ENCODE results near the gene C11orf68. TPM values are rescaled to one million over a fixed set of nuclear protein-coding genes. Genes with fewer than 3 reads are reported as not detected.
A peak's percentile ranks its signal among the peaks of the same experiment; 100 is the strongest.

The C11orf68 gene
- total RNA-seq, 1 donor from 2014 or later, result 31.7 TPM

DNA sequence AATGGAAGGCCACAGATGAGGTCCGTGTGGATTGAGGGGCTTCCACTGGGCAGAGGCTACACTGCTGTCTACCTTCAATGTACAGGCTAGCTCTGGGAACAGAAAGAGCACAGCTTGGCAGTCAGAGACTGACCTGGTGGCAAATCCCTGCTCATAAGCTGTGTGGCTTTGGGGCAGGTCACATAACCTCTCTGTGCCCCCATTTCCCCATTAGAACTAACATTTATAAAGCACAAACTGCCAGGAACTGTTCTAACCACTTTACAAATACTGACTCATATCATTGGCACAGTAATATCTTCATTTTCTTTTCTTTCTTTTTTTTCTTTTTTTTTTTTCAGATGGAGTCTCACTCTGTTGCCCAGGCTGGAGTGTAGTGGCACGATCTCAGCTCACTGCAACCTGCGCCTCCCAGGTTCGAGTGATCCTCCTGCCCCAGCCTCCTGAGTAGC, 21.8 kb downstream of the C11orf68 start:
- Mint-ChIP-seq H3K4me3 (no peak overlapping the region), H3K9me3 (no peaks in the 10 kb centered on the region), H3K27ac (no peak overlapping the region), H3K4me1 (peaks cover 37% of the 10 kb centered on the region), H3K27me3 (peaks cover 2% of the 10 kb centered on the region), H3K36me3 (ENCODE audit: low read depth) (no peaks in the 10 kb centered on the region)
- POLR2A ChIA-PET, result interaction anchor here (1.7 to 2.2 kb wide), 2 partner anchors 8 to 22 kb away, joined by 5 to 17 read pairs; partner anchors contain the start of genes C11orf68, DRAP1 and FIBP
- DNase-seq (no peak), ATAC-seq (ENCODE audit: low read depth) (no peak)
- TF ChIP-seq, protein P1, sequence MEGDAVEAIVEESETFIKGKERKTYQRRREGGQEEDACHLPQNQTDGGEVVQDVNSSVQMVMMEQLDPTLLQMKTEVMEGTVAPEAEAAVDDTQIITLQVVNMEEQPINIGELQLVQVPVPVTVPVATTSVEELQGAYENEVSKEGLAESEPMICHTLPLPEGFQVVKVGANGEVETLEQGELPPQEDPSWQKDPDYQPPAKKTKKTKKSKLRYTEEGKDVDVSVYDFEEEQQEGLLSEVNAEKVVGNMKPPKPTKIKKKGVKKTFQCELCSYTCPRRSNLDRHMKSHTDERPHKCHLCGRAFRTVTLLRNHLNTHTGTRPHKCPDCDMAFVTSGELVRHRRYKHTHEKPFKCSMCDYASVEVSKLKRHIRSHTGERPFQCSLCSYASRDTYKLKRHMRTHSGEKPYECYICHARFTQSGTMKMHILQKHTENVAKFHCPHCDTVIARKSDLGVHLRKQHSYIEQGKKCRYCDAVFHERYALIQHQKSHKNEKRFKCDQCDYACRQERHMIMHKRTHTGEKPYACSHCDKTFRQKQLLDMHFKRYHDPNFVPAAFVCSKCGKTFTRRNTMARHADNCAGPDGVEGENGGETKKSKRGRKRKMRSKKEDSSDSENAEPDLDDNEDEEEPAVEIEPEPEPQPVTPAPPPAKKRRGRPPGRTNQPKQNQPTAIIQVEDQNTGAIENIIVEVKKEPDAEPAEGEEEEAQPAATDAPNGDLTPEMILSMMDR (IDR thresholded peaks at IDR 0.05), result no peak
- intact Hi-C loops (cut with micrococcal nuclease), result no loop called here
- CTCF ChIA-PET, result interaction anchor here (1.2 to 2.7 kb wide), 2 partner anchors 9 to 12 kb away, joined by 3 to 10 read pairs; partner anchors contain the start of gene FIBP

DNA sequence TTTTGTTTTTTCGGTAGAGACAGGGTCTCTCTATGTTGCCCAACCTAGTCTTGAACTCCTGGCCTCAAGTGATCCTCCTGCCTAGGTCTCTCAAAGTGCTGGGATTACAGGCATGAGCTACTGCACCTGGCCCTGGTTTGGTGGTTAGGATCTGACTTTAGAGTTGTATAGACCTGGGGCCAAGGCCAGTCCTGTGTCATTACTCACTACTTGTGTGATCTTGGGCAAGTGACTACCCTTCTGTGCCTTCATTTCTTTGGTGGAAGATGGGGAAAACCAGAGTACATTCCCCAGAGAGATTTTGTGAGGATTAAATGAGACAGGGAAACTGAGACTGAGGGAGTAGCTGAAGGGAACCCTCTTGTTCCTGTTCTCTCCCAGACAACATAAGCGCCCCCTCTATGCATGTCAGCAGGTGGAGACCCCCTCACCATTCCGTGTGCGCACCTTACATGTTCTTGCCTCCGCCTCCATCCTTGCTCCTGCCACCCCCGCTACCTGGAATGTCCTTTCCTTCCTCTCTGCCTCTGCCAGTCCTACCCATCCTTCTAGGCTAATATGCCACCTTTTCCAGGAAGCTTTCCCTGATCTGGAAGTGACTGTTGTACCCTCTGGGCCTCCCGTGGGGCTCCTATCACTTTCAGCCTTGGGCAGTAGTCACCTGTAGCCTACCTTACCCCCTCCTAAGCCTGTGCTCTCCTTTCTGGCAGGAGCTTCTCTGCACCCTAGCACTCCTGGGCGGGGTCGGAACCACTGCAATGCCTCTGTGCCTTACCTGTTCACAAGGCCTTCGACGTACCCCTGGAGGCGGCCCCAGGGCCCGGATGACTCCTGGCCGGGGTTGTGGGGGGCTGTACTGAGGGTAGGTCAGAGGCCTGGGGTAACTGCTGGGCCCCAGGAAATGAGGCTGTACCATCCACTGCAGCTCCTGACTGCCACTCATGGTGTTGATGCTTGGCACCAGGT, 22.5 kb downstream of the C11orf68 start:
- ChIA-PET POLR2A (interaction anchor here (1.7 to 2.2 kb wide), 2 partner anchors 8 to 23 kb away, joined by 5 to 17 read pairs; partner anchors contain the start of genes C11orf68, DRAP1 and FIBP), CTCF (interaction anchor here (1.2 to 2.7 kb wide), 2 partner anchors 8 to 11 kb away, joined by 3 to 10 read pairs; partner anchors contain the start of gene FIBP)
- TF ChIP-seq, protein P1 (IDR thresholded peaks at IDR 0.05), result no peak
- ATAC-seq (ENCODE audit: low read depth) (no peak), DNase-seq (no peak)
- H3K36me3 Mint-ChIP-seq (ENCODE audit: low read depth), result no peaks in the 10 kb centered on the region
- H3K9me3 Mint-ChIP-seq, result no peaks in the 10 kb centered on the region
- H3K27me3 Mint-ChIP-seq, result peaks cover 2% of the 10 kb centered on the region
- H3K27ac Mint-ChIP-seq, result peak overlapping the region; percentile 0
- H3K4me1 Mint-ChIP-seq, result peaks cover 44% of the 10 kb centered on the region
- no peak overlapping the region for H3K4me3 Mint-ChIP-seq
- intact Hi-C loops (cut with micrococcal nuclease), result no loop called here

DNA sequence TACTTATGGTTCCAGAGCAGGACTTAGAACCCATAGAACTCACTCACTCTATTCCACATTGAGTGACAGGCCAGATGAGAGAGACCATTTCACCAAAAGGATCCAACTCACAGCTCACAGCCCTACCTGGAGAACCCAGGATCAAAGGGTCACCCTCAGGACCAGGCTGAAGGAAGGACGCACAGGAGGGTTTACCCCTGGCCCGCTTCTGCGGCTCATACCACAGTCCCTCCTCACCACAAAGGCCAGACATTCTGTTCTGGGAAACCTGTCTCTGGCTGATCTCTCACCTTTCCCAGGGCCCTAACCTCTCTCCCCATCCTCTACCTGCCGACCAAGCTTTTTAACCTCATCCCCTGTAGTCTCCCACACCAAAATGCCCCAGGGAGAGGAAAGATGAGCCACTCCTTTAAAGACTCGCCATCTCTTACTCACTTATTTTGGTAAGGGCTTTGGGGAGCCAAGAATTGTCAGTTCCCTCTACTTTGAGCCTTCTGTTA, 23.3 kb downstream of the C11orf68 start:
- Mint-ChIP-seq H3K36me3 (ENCODE audit: low read depth) (no peaks in the 10 kb centered on the region), H3K4me1 (peaks cover 37% of the 10 kb centered on the region), H3K27me3 (peaks cover under 1% of the 10 kb centered on the region), H3K4me3 (no peak overlapping the region), H3K27ac (no peak overlapping the region), H3K9me3 (no peaks in the 10 kb centered on the region)
- ATAC-seq (ENCODE audit: low read depth) (no peak), DNase-seq (no peak)
- TF ChIP-seq, protein P1 (IDR thresholded peaks at IDR 0.05), result no peak
- CTCF ChIA-PET, result interaction anchor here (1.2 kb wide), 1 partner anchor 7 kb away, joined by 3 read pairs; the partner anchor contains the start of gene FIBP
- intact Hi-C loops (cut with micrococcal nuclease), result no loop called here
- POLR2A ChIA-PET, result interaction anchor here (0.7 to 2.9 kb wide), 6 partner anchors 7 to 32 kb away, joined by 4 to 17 read pairs (median 5); partner anchors contain the start of genes C11orf68, DRAP1 and FIBP

DNA sequence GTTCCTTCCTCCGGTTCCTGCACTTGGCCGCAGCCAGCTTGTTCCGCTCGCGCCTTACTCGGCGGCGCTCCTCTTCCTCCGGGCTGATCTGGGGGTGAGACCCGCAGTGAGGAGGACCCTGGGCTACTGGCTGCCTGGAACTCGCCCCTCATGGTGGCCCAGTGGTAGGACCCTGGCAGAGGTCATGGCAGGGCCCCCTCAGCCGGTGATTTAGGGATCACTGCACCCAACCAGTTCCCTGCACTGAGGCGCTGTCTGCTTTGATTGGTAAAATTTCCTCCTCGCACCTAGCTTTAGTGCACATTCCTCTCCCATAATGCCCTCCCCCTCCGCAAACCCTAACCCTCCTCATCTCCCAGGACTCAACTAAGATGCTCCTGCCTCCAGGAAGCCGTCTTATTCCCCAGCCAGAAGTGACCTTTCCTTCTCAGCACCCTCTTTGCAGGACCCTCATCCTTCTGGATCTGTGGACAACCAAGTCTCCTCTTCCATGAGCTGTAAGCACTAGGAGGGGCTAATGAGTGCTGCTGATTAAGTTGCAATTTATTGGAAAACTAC, 24.7 kb downstream of the C11orf68 start:
- TF ChIP-seq, protein P1 (IDR thresholded peaks at IDR 0.05), result no peak
- intact Hi-C loops (cut with micrococcal nuclease), result no loop called here
- ChIA-PET CTCF (interaction anchor here (0.6 to 2.7 kb wide), 2 partner anchors 9 to 35 kb away, joined by 3 to 17 read pairs; no protein-coding TSS in a partner anchor), POLR2A (interaction anchor here (0.9 to 11.8 kb wide), 17 partner anchors 8 to 471 kb away, joined by 3 to 340 read pairs (median 4); partner anchors contain the start of genes C11orf68, CFL1, KAT5 and MUS81)
- peaks cover 46% of the 10 kb centered on the region for H3K4me1 Mint-ChIP-seq
- DNase-seq (no peak), ATAC-seq (ENCODE audit: low read depth) (no peak)
- H3K36me3 Mint-ChIP-seq (ENCODE audit: low read depth), result no peaks in the 10 kb centered on the region
- no peaks in the 10 kb centered on the region for H3K9me3 Mint-ChIP-seq
- H3K4me3 Mint-ChIP-seq, result peak overlapping the region; percentile 78
- no peaks in the 10 kb centered on the region for H3K27me3 Mint-ChIP-seq
- H3K27ac Mint-ChIP-seq, result peak overlapping the region; percentile 86

Measured in activated B cell treated with CpG ODN at 0.5 μM for 24 hours (primary cell).